GM13977 (cell line): Measurements from ENCODE around the gene FICD.
A peak's percentile ranks its signal among the peaks of the same experiment; 100 is the strongest.

Source experiments
- DNase-seq: peaks from one replicate; pipeline ENCODE4 v3.0.0; 2012; ENCODE audit warnings: low spot score
- CTCF ChIP-seq: IDR thresholded peaks from 2 replicates; pipeline ENCODE4 v1.5.1; 2012; ENCODE audit warnings: mild to moderate bottlenecking, control low read depth; ENCODE audit not compliant: insufficient read depth; ENCODE audit errors: extremely low read depth, missing control alignments
- in situ Hi-C: fragments of 300-500 bp; cut with MboI; formaldehyde crosslinking; loops from one replicate; pipeline ENCODE4 v1.12.0; 2022; ENCODE audit warnings: low sequenced_read_pairs, low pct_unique_long_range_greater_than_20kb, mixed read lengths, inconsistent platforms; ENCODE audit not compliant: unreplicated experiment

Gene FICD

GRCh38 chr12:108519558-108519957 is 4.5 kb downstream of the FICD start:
- peak; percentile 19 for TF ChIP-seq CTCF
- DNase-seq, result no peak
- in situ Hi-C loops, result no loop called here

GRCh38 chr12:108523365-108523764 is 8.3 kb downstream of the FICD start:
- DNase-seq, result no peak
- no peak for TF ChIP-seq CTCF
- in situ Hi-C loops, result no loop called here

GRCh38 chr12:108525681-108526080 is 10.6 kb downstream of the FICD start:
- no peak for TF ChIP-seq CTCF
- in situ Hi-C loops, result no loop called here
- no peak for DNase-seq

GRCh38 chr12:108526482-108527165 is 11.5 kb downstream of the FICD start:
- no peak for TF ChIP-seq CTCF
- DNase-seq, result no peak
- in situ Hi-C loops, result no loop called here

- no peak for DNase-seq
- in situ Hi-C loops, result no loop called here
- no peak for TF ChIP-seq CTCF
Measured at GRCh38 chr12:108527166-108527496, 12.1 kb downstream of the FICD start.

GRCh38 chr12:108530161-108530560 is 15.1 kb downstream of the FICD start:
- no peak for TF ChIP-seq CTCF
- DNase-seq, result no peak
- in situ Hi-C loops, result no loop called here
